ENCODE data around the gene SSRP1.

SSRP1 gene

GRCh38 chr11:57290288-57290687 lies 45.4 kb downstream of the SSRP1 start:
- TF ChIP-seq ZNF580 (tag by site-specific recombination; IDR thresholded peaks at IDR 0.05): no peak
- TF ChIP-seq ZNF324 (tag by site-specific recombination; IDR thresholded peaks at IDR 0.05): no peak
- no peak for TF ChIP-seq ZNF596 (tag by site-specific recombination; IDR thresholded peaks at IDR 0.05)
- no peak for TF ChIP-seq ZNF121 (tag by site-specific recombination; IDR thresholded peaks at IDR 0.05)
- TF ChIP-seq ZNF776 (tag by site-specific recombination; IDR thresholded peaks at IDR 0.05; ENCODE audit: borderline replicate concordance): no peak
- no peak for TF ChIP-seq ZNF560 (tag by site-specific recombination; IDR thresholded peaks at IDR 0.05; ENCODE audit: borderline replicate concordance)
- no peak for TF ChIP-seq ZNF660 (tag by site-specific recombination; IDR thresholded peaks at IDR 0.05)
- no peak for TF ChIP-seq ZBTB44 (tag by site-specific recombination; IDR thresholded peaks at IDR 0.05)
- TF ChIP-seq ZNF654 (tag by site-specific recombination; IDR thresholded peaks at IDR 0.05; ENCODE audit: low read depth): no peak
- TF ChIP-seq ZNF416 (tag by site-specific recombination; IDR thresholded peaks at IDR 0.05): no peak
- TF ChIP-seq ZNF280D (tag by site-specific recombination; IDR thresholded peaks at IDR 0.05): no peak
- CTCF ChIA-PET: interaction anchor here (1.2 kb wide), 1 partner anchor 12 kb away, joined by 4 read pairs; no protein-coding TSS in a partner anchor

GRCh38 chr11:57288771-57289579 lies 46.7 kb downstream of the SSRP1 start:
- TF ChIP-seq ZFHX2 (tag by site-specific recombination; conservative IDR thresholded peaks at IDR 0.05): peak; percentile 68
- TF ChIP-seq ZBTB44 (tag by site-specific recombination; IDR thresholded peaks at IDR 0.05): no peak
- no peak for TF ChIP-seq ZNF48 (tag by site-specific recombination; IDR thresholded peaks at IDR 0.05)
- TF ChIP-seq ZNF555 (tag by site-specific recombination; conservative IDR thresholded peaks at IDR 0.05): no peak
- TF ChIP-seq SCRT2 (tag by site-specific recombination; IDR thresholded peaks at IDR 0.05): no peak
- TF ChIP-seq ZFP41 (tag by site-specific recombination; IDR thresholded peaks at IDR 0.05; ENCODE audit: borderline replicate concordance): no peak
- TF ChIP-seq ZNF677 (tag by site-specific recombination; IDR thresholded peaks at IDR 0.05): no peak
- no peak for TF ChIP-seq ZNF596 (tag by site-specific recombination; IDR thresholded peaks at IDR 0.05)
- no peak for TF ChIP-seq ZNF626 (tag by site-specific recombination; IDR thresholded peaks at IDR 0.05)
- POLR2A ChIA-PET: interaction anchor here (1.0 kb wide), 1 partner anchor 20 kb away, joined by 3 read pairs; no protein-coding TSS in a partner anchor
- no peak overlapping the region for H3K4me3 ChIP-seq (ENCODE audit: low read depth, low read length)
- no peak overlapping the region for H3K27ac ChIP-seq (ENCODE audit: extremely low read depth, low read depth, low read length)
- no peaks in the 10 kb centered on the region for H3K4me1 ChIP-seq (ENCODE audit: control insufficient read depth, insufficient read depth, low read length)
- CTCF ChIA-PET: interaction anchor here (0.6 to 1.2 kb wide), 2 partner anchors 10 to 51 kb away, joined by 3 to 4 read pairs; no protein-coding TSS in a partner anchor
- no peaks in the 10 kb centered on the region for H3K9me3 ChIP-seq (ENCODE audit: control insufficient read depth, insufficient read depth, low read depth, low read length)
- H3K36me3 ChIP-seq (ENCODE audit: control insufficient read depth in 2 of 2, insufficient read depth in 1 of 2, low read length in 2 of 2): no peaks in the 10 kb centered on the region

More at GRCh38 chr11:57290288-57290687, 45.4 kb downstream of the SSRP1 start:
- Histone ChIP-seq H3K36me3 (ENCODE audit: control insufficient read depth in 2 of 2, insufficient read depth in 1 of 2, low read length in 2 of 2) (no peaks in the 10 kb centered on the region), H3K27ac (ENCODE audit: extremely low read depth, low read depth, low read length) (no peak overlapping the region), H3K4me1 (ENCODE audit: control insufficient read depth, insufficient read depth, low read length) (peaks cover 3% of the 10 kb centered on the region; the same call in 1 of the 2 replicates), H3K9me3 (ENCODE audit: control insufficient read depth, insufficient read depth, low read depth, low read length) (no peaks in the 10 kb centered on the region), H3K4me3 (ENCODE audit: low read depth, low read length) (no peak overlapping the region)
- POLR2A ChIA-PET: interaction anchor here (1.0 kb wide), 1 partner anchor 21 kb away, joined by 3 read pairs; no protein-coding TSS in a partner anchor

Measured in HEK293 (cell line).